ENCODE measurements around the gene GLIS1.

Gene GLIS1

GRCh38 chr1:53601867-53602775 is 136.8 kb downstream of the GLIS1 start:
- no peak for TF ChIP-seq GATA2 (IDR thresholded peaks at IDR 0.05; ENCODE audit: low read depth, low read length)
- no peak for TF ChIP-seq GATA3 (IDR thresholded peaks at IDR 0.05; ENCODE audit: low read depth, low read length)

- TF ChIP-seq GATA3 (IDR thresholded peaks at IDR 0.05; ENCODE audit: low read depth, low read length) (no peak), GATA2 (IDR thresholded peaks at IDR 0.05; ENCODE audit: low read depth, low read length) (no peak)
Measured at GRCh38 chr1:53601031-53601745, 137.8 kb downstream of the GLIS1 start.

- no peak for TF ChIP-seq GATA3 (IDR thresholded peaks at IDR 0.05; ENCODE audit: low read depth, low read length)
- no peak for TF ChIP-seq GATA2 (IDR thresholded peaks at IDR 0.05; ENCODE audit: low read depth, low read length)
Measured at GRCh38 chr1:53600561-53600960, 138.4 kb downstream of the GLIS1 start.

- TF ChIP-seq GATA2 (IDR thresholded peaks at IDR 0.05; ENCODE audit: low read depth, low read length) (no peak), GATA3 (IDR thresholded peaks at IDR 0.05; ENCODE audit: low read depth, low read length) (no peak)
Measured at GRCh38 chr1:53600001-53600400, 139.0 kb downstream of the GLIS1 start.

DNA sequence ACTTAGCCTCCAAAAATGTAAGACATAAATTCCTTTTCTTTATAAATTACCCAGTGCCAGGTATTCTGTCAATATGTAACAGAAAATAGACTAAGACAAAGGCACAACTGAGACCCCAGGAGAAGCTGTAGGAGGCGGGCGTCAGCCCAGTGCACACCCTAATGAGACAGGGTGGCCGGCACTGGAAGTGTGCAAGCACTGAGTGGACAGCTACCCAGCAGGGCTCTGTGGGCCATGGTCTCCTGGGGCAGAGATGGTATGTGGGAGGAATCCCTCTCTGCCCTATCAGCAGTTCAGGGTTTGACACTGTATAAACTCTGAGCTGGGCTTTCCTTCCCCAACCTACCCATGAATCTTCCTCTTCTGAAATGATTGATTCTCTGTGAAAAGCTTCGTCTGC is 139.5 kb downstream of the GLIS1 start:
- TF ChIP-seq GATA3 (IDR thresholded peaks at IDR 0.05; ENCODE audit: low read depth, low read length) = no peak
- TF ChIP-seq GATA2 (IDR thresholded peaks at IDR 0.05; ENCODE audit: low read depth, low read length) = no peak

DNA sequence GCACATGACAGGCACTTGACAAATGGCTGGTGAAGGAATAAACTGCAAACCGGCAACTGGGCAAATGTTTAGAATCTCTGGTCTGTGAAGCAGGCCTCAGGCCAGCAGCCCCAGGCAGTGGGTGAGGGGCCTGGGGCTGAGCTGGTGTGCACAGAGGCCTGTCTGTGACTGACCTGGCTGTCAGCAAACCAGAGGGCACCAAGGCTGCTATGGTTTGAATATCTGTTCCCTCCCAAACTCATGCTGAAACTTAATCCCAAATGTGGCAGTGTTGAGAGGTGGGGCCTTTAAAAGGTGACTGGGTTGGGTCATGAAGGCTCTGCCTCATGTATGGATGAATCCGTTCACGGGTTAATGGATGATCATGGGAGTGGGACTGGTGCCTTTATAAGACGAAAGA is 140.0 kb downstream of the GLIS1 start:
- TF ChIP-seq GATA2 (IDR thresholded peaks at IDR 0.05; ENCODE audit: low read depth, low read length) (no peak), GATA3 (IDR thresholded peaks at IDR 0.05; ENCODE audit: low read depth, low read length) (no peak)

- TF ChIP-seq GATA3 (IDR thresholded peaks at IDR 0.05; ENCODE audit: low read depth, low read length) (no peak), GATA2 (IDR thresholded peaks at IDR 0.05; ENCODE audit: low read depth, low read length) (no peak)
Measured at GRCh38 chr1:53595906-53596305, 143.1 kb downstream of the GLIS1 start.

- TF ChIP-seq GATA2 (IDR thresholded peaks at IDR 0.05; ENCODE audit: low read depth, low read length) (no peak), GATA3 (IDR thresholded peaks at IDR 0.05; ENCODE audit: low read depth, low read length) (no peak)
Measured at GRCh38 chr1:53594391-53595180, 144.4 kb downstream of the GLIS1 start.

DNA sequence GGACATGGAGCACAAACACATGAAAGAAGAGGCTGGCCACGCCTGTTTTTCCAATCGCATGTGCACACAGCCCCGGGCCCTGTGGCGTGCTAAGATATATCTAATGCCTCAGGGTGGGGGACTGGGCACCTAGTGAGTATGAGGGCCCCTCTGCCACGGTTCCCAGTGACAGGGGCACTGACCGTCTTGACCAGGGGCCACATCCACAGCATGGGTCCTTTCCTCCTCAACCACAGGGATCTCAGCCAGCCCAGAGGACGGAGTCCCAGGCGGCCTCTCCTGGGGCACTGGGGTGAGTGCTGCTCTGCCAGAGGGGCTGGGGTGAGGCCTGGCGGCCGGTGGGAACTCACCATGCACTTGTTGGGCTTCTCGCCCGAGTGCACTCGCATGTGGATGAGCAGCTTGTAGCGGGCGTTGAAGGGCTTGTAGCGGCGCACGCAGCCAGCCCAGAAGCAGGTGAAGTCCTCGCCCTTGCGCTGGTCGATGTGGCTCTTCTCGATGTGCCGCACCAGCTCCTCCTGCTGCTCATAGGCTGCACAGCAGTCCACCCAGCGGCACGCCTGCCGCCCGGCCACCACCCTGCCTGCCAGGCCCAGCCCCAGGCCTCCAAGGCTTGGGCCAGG is 145.1 kb downstream of the GLIS1 start:
- TF ChIP-seq GATA2 (IDR thresholded peaks at IDR 0.05; ENCODE audit: low read depth, low read length) (no peak), GATA3 (IDR thresholded peaks at IDR 0.05; ENCODE audit: low read depth, low read length) (no peak)

DNA sequence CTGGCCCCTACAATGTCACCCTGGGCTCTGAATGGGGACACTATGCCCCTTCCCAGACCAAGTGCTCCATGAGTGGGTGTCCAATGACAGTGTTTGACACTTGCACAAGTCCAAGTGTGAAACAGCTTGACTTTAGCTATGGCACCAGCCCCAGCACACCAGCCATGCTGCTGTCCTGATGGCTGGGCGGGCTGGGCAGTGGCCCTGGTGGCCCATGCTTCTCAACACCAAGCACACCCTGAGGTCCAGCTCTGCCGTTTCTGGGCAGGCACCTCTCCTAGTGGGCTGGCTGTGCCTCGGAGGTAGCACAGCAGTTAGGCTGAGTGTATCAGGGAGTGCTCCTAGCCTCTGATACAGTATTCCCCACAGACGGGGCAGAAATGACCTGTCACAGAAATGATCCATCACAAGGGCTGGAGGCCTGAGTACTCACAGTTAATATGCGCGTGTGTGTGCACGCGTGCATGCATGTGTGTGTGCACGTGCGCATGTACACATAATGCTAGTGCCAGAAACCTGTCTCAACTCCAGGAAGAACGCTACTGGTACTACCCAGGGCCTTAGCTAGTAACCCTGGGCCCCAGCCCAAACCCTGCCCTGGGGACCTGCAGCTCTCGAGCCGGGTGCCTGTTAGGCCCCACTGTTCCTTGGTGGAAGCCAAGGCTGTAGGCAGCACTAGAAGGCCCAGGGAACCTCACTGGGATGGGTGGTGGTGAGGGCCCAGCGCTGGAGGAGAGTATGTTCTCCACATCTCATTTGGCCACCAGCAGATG is 145.8 kb downstream of the GLIS1 start:
- TF ChIP-seq GATA3 (IDR thresholded peaks at IDR 0.05; ENCODE audit: low read depth, low read length) (no peak), GATA2 (IDR thresholded peaks at IDR 0.05; ENCODE audit: low read depth, low read length) (no peak)

DNA sequence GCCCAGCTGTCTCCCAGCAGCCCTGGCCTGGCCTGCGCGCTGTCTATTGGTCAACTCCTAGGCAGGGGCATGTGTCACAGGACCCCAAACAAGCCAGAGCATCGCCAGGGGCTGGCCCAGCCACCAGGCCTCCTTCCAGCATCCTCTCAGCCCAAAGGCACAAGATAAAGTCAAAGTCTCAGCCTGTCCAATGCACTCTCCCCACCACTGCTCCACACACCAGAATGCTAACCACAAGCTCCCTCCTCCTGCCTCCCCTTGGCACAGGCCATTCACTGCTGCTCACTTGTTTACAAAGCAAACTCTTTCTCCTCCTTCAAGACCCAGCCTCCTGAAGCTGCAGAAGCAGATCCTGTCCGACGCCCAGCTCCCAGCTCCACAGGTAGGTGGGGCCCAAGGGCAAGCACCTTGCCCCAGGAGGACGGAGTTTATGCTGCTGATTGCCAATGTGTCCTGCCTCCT is 146.4 kb downstream of the GLIS1 start:
- TF ChIP-seq GATA2 (IDR thresholded peaks at IDR 0.05; ENCODE audit: low read depth, low read length) (no peak), GATA3 (IDR thresholded peaks at IDR 0.05; ENCODE audit: low read depth, low read length) (no peak)

GRCh38 chr1:53591924-53592323 is 147.0 kb downstream of the GLIS1 start:
- TF ChIP-seq GATA2 (IDR thresholded peaks at IDR 0.05; ENCODE audit: low read depth, low read length) = no peak
- TF ChIP-seq GATA3 (IDR thresholded peaks at IDR 0.05; ENCODE audit: low read depth, low read length) = no peak

Data from SH-SY5Y (cell line).